ENCODE measurements around the gene RBM8A.
A peak's percentile ranks its signal among the peaks of the same experiment; 100 is the strongest.

RBM8A gene

GRCh38 chr1:145927063-145927886 is at the start of gene RBM8A:
Gene RBM8A (minus strand): TSS chr1:145927484. CDS start chr1:145927426, 58 bp downstream.
- peak; percentile 93 for DNase-seq (ENCODE audit: low spot score)

GRCh38 chr1:145977016-145977415 is 49.7 kb upstream of the RBM8A start:
- no peak for DNase-seq (ENCODE audit: low spot score)

- no peak for DNase-seq (ENCODE audit: low spot score)
Measured at GRCh38 chr1:145975216-145975615, 47.9 kb upstream of the RBM8A start.

DNA sequence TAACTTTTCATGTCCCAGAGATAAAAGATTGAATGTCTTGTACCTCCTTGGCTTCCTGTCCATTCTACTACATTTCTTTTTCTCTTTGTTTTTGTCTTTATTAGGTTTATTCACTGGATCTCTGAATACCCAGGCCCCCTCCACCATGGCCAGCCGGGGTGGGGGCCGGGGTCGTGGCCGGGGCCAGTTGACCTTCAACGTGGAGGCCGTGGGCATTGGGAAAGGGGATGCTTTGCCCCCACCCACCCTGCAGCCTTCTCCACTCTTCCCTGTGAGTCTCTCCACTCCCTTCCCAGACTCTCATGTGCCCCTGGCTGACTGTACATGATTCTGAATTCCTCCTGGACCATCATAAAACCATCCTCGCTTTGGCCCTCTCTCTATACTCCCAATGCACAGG is 47.4 kb upstream of the RBM8A start:
- no peak for DNase-seq (ENCODE audit: low spot score)

DNA sequence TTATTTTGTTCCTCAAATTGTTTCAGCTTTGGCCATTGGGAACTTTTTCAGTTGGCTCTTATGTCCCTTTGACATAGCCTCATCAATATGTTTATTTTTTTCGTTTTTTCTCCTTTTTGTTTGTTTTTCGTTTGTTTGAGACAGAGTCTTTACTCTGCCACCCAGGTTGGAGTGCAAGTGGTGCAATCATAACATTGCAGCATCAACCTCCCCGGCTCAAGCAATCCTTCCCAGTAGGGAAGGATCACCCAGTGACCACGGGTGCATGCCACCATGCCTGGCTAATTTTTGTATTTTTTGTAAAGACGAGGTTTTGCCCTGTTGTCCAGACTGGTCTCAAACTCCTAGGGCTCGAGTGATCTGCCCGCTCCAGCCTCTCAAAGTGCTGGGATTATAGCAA is 45.3 kb upstream of the RBM8A start:
- no peak for DNase-seq (ENCODE audit: low spot score)

GRCh38 chr1:145967288-145967687 is 40.0 kb upstream of the RBM8A start:
- DNase-seq (ENCODE audit: low spot score): no peak

- no peak for DNase-seq (ENCODE audit: low spot score)
Measured at GRCh38 chr1:145965119-145965744, 37.9 kb upstream of the RBM8A start.

- peak; percentile 91 for DNase-seq (ENCODE audit: low spot score)
Measured at GRCh38 chr1:145964328-145965118, 37.2 kb upstream of the RBM8A start, which contains the start of the genes ANKRD34A and POLR3GL. Gene ANKRD34A (minus strand): TSS chr1:145964575. CDS start chr1:145961759, 2,816 bp downstream. Gene POLR3GL (plus strand): TSS chr1:145964690. CDS start chr1:145974866, 10,176 bp downstream.

DNA sequence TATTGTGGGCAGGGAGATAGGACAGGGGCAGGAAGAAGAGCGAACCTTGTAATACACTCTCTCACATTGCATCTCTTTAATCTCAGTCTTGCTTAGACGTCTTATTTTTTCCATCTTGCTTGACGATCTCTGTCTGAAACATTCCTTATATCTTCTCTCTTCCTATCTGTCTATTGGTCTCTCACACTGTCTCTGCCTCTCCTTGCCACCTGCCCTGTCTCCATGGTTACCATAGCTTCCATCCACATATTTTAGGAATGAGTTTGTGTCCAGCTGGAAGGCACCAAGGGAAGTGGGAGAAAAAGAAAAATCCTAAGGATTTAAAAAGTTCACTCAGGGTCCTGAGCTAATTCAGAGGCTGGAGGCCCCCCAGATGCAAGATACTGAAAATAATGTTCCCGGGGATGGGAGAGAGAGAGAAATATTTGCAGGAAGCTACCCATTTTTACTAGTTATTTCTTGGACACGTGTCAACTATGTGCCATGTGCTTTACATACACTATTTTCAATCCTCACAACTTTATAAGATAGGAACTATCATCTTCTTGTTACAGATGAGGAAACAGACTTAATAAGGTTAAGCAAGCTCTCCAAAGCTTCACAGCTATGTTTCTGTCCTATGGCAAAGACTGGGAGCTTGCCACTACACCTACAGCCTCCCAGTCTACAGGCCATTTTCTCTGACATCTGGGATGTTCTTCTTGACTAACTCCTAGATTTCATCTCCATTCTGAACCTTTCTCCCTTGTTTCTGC is 36.2 kb upstream of the RBM8A start:
- no peak for DNase-seq (ENCODE audit: low spot score)

DNA sequence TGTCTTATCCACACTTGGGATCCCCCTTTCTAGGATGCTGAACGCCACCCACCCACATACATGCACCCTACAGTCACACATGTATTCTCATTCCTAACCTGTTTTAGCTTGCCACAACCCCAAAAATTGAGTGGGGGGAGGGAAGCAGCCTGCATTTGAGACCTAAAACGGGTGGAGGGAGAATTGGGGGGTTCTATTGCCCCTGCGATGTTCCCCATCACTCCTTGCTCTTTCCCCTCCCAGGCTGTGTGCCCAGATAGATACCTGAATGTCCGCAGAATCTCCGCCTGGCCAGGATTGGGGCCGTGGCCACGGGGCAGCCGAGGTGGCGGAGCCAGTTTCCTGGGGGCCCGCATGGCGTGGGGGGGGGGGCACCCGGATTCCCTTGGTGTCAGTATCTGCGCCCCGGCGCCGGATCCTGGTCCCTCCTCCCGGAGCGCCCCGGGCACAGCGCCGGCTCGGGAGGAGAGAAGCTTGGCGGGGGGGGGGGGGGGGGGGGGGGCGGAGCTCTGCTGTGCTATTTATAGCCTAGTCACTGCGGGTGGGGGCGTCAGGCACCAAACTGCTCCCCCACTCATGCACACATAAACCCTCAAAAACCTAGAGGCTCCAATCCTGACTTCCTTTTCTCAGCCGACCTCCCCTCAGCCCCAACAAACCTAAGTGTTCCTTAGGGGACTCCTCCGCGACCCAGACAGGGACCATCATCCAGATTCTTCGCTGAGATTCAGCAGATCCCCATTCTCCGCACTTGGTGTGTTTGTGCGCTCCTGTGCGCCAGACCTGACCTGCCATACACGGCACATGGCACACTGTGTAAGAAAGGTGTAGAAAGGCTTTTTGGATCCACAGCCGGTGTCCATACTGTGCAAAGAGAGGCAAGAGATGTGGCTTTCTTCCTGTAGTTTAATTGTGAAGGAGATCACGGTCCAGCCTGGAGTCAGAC is 35.1 kb upstream of the RBM8A start:
- peak; percentile 81 for DNase-seq (ENCODE audit: low spot score)

DNA sequence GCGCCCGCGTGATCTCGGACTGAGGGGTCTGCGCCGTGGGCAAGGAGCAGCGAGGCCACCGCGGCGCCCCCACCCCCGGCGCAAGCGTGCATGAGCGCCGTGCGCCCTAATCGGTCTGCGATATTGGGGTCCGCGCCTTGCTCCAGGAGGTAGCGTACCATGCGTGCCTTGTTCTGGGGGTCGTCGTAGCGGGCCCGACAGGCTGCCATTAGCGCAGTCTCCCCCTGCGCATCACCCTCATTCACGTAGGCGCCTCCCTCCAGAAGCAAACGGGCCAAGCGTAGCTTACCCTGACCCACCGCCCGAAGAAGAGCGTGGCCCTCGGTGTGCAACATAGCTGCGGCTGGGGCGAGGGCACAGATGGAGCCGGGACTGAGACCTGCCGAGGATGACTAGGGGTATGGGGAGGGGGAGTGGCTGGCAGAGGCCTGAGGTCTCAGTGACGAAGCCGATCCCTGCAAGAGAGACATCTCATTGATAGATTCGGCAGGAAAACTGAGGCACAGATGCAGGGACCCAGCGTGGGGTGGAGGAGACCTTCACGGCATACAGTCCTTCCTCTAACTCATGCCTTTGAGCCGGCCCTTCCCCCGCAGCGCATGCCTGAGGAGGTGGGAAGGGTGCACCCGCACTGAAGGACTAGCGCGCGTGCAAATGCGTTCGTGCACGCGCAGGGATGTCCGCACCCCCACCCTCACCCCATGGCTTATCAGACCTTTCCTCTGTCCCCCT is 34.3 kb upstream of the RBM8A start:
- peak; percentile 36 for DNase-seq (ENCODE audit: low spot score)

- DNase-seq (ENCODE audit: low spot score): no peak
Measured at GRCh38 chr1:145961109-145961424, 33.8 kb upstream of the RBM8A start.

DNA sequence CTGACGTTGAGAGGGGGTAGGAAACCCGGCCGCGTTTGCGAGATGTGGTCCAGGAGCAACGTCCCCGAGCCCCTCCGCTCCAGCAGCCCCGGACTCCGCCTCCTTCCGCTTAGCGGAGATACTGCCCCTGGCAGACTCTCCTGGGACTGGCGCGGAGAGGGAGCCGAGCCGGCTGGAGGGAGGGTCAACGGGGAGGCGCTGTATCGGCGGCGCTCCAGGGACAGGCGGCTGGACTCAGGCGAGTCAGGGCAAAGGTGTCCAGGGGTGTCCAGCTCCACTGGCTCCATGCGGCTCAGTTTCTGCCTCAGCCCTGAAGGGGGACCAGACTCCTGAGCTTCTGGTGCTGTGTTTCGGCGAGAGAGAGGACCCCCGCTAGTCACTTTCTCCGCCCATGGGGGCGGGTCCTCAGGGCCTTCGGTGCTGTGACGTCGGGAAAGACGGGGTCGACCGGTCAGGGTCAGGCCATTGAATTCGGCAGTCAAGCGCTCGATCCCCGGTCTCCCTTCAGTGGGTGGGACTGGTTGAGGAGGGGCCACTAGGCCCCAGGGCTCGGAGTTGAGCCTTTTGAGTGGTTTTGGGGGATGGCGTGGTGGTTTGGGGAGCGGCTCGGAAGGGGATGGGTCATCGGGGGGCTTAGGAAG is 33.3 kb upstream of the RBM8A start:
- peak; percentile 62 for DNase-seq (ENCODE audit: low spot score)

DNA sequence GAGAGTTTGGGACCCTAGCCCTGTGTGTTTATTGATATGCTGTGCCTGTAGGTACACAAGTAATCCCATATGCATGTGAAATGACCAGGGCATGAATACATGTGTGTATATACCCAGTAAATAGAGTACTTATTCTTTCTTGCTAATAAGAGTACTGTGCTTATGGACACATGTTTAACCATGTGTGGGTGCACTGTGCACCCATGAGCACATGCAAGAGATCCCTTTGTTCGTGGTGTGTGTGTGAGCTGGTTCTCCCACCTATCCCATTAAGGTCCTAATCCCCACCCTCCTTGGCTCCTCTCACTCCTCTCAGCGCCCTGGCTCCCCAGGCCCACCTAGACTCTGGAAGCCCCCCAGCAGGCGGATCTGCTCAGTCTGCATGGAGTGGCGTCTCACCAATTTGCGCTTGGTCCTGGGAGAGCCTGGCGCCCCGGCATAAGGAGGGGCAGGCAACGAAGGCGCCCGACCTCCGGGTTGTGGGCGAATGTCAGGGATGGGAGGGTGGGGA is 32.7 kb upstream of the RBM8A start:
- no peak for DNase-seq (ENCODE audit: low spot score)

- DNase-seq (ENCODE audit: low spot score): no peak
Measured at GRCh38 chr1:145959333-145959732, 32.0 kb upstream of the RBM8A start.

- no peak for DNase-seq (ENCODE audit: low spot score)
Measured at GRCh38 chr1:145958734-145959133, 31.4 kb upstream of the RBM8A start.

- peak; percentile 95 for DNase-seq (ENCODE audit: low spot score)
Measured at GRCh38 chr1:145957443-145958319, 30.4 kb upstream of the RBM8A start, which contains the start of gene LIX1L. Gene LIX1L (minus strand): TSS chr1:145958017. CDS start chr1:145957927, 90 bp downstream.

DNA sequence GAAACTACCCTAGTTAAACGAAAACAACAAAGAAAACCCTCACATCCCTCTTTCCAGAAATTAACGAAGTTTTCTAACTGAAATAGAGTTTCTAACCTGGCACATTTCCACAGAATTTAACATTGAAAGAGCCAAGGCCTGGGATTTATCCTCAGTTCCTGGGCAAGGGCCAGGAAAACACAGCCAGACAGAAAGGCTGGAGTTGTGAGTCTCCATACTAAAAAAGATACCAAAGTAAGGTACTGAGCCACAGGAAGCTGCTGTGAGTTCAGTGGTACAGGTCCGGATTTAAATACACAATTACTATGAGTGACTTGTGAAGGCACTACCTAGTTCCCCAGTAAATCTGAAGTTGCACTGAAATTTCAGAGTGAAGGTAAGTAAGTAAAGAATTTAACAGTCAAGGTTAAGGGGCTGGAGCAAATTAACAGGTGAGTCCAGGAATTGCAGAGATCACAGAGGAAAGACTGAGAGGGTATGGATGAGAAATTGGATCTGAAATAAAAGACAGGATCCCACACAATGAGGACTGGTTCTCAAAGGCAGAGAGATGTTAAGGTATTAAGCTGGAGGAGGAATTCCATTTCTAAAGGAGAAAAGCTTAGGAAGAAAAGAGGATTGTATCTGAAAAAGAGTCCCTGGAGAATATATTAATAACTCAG is 29.6 kb upstream of the RBM8A start:
- no peak for DNase-seq (ENCODE audit: low spot score)
